ENCODE measurements around the gene SARM1. TPM values are rescaled to one million over a fixed set of nuclear protein-coding genes. Genes with fewer than 3 reads are reported as not detected.

Gene SARM1
- total and polyA plus RNA-seq, 2 of the 13 experiments (the other 11 are each of a cell fraction or from before 2014, with no cell fraction given), result 0.73 to 0.86 TPM

GRCh38 chr17:28367641-28368305, 3.7 kb upstream of the SARM1 start (continued):
- TF ChIP-seq BORCS8-MEF2B (CRISPR knock-in tag; IDR thresholded peaks at IDR 0.05), result 0 out of 2 replicates have a peak, but pooled peaks have one; percentile 74
- TF ChIP-seq ERF (CRISPR knock-in tag; IDR thresholded peaks at IDR 0.05), result no peak
- TF ChIP-seq SALL1 (CRISPR knock-in tag; IDR thresholded peaks at IDR 0.05), result no peak
- no peak for TF ChIP-seq BCL6 (CRISPR knock-in tag; IDR thresholded peaks at IDR 0.05)
- 0 out of 2 replicates have a peak, but pooled peaks have one; percentile 74 for TF ChIP-seq CHCHD3 (CRISPR knock-in tag; IDR thresholded peaks at IDR 0.05)
- peak; percentile 39; the same call in 1 of the 2 replicates for TF ChIP-seq GABPB1 (CRISPR knock-in tag; IDR thresholded peaks at IDR 0.05)
- TF ChIP-seq CHD4 (IDR thresholded peaks at IDR 0.05; ENCODE audit: borderline replicate concordance, low read length), result 0 out of 2 replicates have a peak, but pooled peaks have one; percentile 9
- TF ChIP-seq ZNF333 (CRISPR knock-in tag; IDR thresholded peaks at IDR 0.05; ENCODE audit: borderline replicate concordance), result no peak
- no peak for TF ChIP-seq FOXM1 (CRISPR knock-in tag; IDR thresholded peaks at IDR 0.05)

- peak; percentile 88 for DNase-seq (ENCODE audit: low spot score)
- TF ChIP-seq ZNF446 (CRISPR knock-in tag; IDR thresholded peaks at IDR 0.05) (no peak), ZNF724P (CRISPR knock-in tag; IDR thresholded peaks at IDR 0.05; ENCODE audit: borderline replicate concordance) (no peak), ZFP91 (CRISPR knock-in tag; IDR thresholded peaks at IDR 0.05; ENCODE audit: borderline replicate concordance) (peak; percentile 79), NFYB (CRISPR knock-in tag; IDR thresholded peaks at IDR 0.05) (no peak), ZFY (CRISPR knock-in tag; IDR thresholded peaks at IDR 0.05) (0 out of 2 replicates have a peak, but pooled peaks have one; percentile 49), ZFX (CRISPR knock-in tag; IDR thresholded peaks at IDR 0.05; ENCODE audit: low read depth) (peak; percentile 46), CBX1 (IDR thresholded peaks at IDR 0.05; ENCODE audit: low read depth) (peak; percentile 64), JUN (CRISPR knock-in tag; IDR thresholded peaks at IDR 0.05) (no peak), ETV6 (CRISPR knock-in tag; conservative IDR thresholded peaks at IDR 0.05) (no peak), LCORL (IDR thresholded peaks at IDR 0.05) (0 out of 2 replicates have a peak, but pooled peaks have one; percentile 19), LCORL (CRISPR knock-in tag; IDR thresholded peaks at IDR 0.05) (peak; percentile 98), ZNF556 (CRISPR knock-in tag; IDR thresholded peaks at IDR 0.05; ENCODE audit: borderline replicate concordance) (no peak; the same call in 1 of the 2 replicates), MEIS2 (CRISPR knock-in tag; IDR thresholded peaks at IDR 0.05) (peak; percentile 97), ZSCAN12 (CRISPR knock-in tag; IDR thresholded peaks at IDR 0.05) (no peak), SP5 (CRISPR knock-in tag; IDR thresholded peaks at IDR 0.05; ENCODE audit: borderline replicate concordance, low read depth) (peak; percentile 88), ZBTB21 (CRISPR knock-in tag; IDR thresholded peaks at IDR 0.05) (0 out of 2 replicates have a peak, but pooled peaks have one; percentile 30)
These were observed 3.1 kb upstream of the SARM1 start for GRCh38 chr17:28368306-28368831.

More at GRCh38 chr17:28368306-28368831, 3.1 kb upstream of the SARM1 start:
- CTCF ChIA-PET (ENCODE audit: low intra/inter-chr PET ratio, low total read pairs), result no interaction called here
- Histone ChIP-seq H3K36me3 (replicated peaks in 1 of 2; ENCODE audit: control insufficient read depth in 1 of 2, insufficient read depth in 2 of 2, low read length in 2 of 2) (peaks cover 2 to 8% of the 10 kb centered on the region in 2 experiments; a peak in 3 of 5 replicates), H3K4me1 (ENCODE audit: insufficient read depth, low read length) (peaks cover 52% of the 10 kb centered on the region), H3K79me2 (ENCODE audit: insufficient read depth, low read length) (peaks cover 7% of the 10 kb centered on the region), H3K27ac (ENCODE audit: extremely low read length, insufficient read depth, low read length) (peak overlapping the region; percentile 92), H3K9me3 (ENCODE audit: low read length) (no peaks in the 10 kb centered on the region), H3K27me3 (ENCODE audit: control insufficient read depth in 1 of 2, insufficient read depth in 2 of 2, low read length in 2 of 2) (no peaks in the 10 kb centered on the region), H4K20me1 (ENCODE audit: insufficient read depth, low read length) (no peaks in the 10 kb centered on the region), H3K4me2 (ENCODE audit: low read depth, low read length) (peak overlapping the region; percentile 96), H3K4me3 (replicated peaks in 1 of 3; ENCODE audit: insufficient read depth in 1 of 3, low read depth in 2 of 3, low read length in 3 of 3) (peak overlapping the region; percentile 4 to 77 (median 28); a peak in 5 of 6 replicates), H2AFZ (ENCODE audit: low read length) (no peak overlapping the region), H3K9ac (ENCODE audit: insufficient read depth, low read depth, low read length) (peak overlapping the region; percentile 74)
- WGBS (ENCODE audit: low lambda C conversion rate), result 0% methylated on average over 2 of the region's 5 CpGs
- POLR2A ChIA-PET, result interaction anchor here (0.5 to 8.3 kb wide), 19 partner anchors 11 to 119 kb away, joined by 3 to 183 read pairs (median 6); partner anchors contain the start of genes IFT20, POLDIP2, SLC46A1 and TMEM97
- intact Hi-C loops (cut with micrococcal nuclease; ENCODE audit: unreplicated experiment), result no loop called here
- FAIRE-seq, result peak; percentile 96
- in situ Hi-C loops (cut with HindIII; ENCODE audit: extremely low pct_ligation_motif_present, low pct_unique_long_range_greater_than_20kb), result no loop called here
- ATAC-seq, result peak; percentile 53
- BruUV-seq (replicated peaks), result no TSS peak
